ENCODE results near the gene GTPBP3. TPM values are rescaled to one million over a fixed set of nuclear protein-coding genes. Genes with fewer than 3 reads are reported as not detected.

The GTPBP3 gene
- total and polyA plus RNA-seq, 9 of the 15 experiments (the other 6 are each of a cell fraction or from before 2014, with no cell fraction given) = 4.9 to 124 (median 22.6) TPM

DNA sequence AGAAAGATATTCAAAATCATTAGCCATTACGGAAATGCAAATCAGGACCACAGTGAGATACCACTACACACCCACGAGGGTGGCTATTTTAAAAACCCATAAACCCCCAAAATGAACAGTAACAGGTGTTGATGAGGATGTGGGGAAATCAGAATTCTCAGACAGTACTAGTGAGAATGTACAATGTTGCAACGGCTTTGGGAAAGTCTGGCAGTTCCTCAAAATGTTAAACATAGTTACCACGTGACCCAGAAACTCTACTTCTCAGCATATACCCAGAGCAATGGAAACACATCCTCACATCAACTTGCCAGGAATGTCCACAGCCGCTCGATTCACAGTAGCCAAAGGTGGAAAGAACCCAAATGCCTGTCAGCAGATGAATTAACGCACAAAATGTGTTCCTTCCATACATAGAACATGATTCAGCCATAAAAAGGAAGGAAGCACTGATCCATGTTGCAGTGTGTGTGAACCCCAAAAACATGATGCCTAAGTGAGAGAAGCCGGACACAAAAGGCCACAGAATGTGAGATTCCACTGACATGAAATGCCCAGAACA lies 32.8 kb downstream of the GTPBP3 start (continued):
- TF ChIP-seq RREB1 (CRISPR knock-in tag; IDR thresholded peaks at IDR 0.05) (no peak), ZNF79 (CRISPR knock-in tag; IDR thresholded peaks at IDR 0.05; ENCODE audit: low read depth) (no peak)

- no peak within 1 kb of the TSS for H3K27ac ChIP-seq (ENCODE audit: extremely low read depth, low read depth, low read length)
- no peaks in the 10 kb centered on the region for H3K9me1 ChIP-seq (ENCODE audit: control insufficient read depth, insufficient read depth, low read length)
- H4K20me1 ChIP-seq (replicated peaks; ENCODE audit: control insufficient read depth, insufficient read depth, low read length) = no peaks in the 10 kb centered on the region
- ChIA-PET POLR2A (interaction anchor here (0.9 kb wide), 1 partner anchor 15 kb away, joined by 4 read pairs; no protein-coding TSS in a partner anchor), CTCF (ENCODE audit: low intra/inter-chr PET ratio) (no interaction called here)
- H3K36me3 ChIP-seq (ENCODE audit: control insufficient read depth, insufficient read depth, low read length) = no peaks in the 10 kb centered on the region
- no peak within 1 kb of the TSS for H3K4me3 ChIP-seq
- WGBS (ENCODE audit: insufficient coverage, low coverage, missing lambda C conversion rate) = 25% methylated on average over 38 of the region's 39 CpGs
- DNase-seq (ENCODE audit: extremely low read depth in 1 of 4, low spot score in 3 of 4) (peak; percentile 71 to 76 (median 75)), FAIRE-seq (no peak), ATAC-seq (peak; percentile 93)
- in situ Hi-C loops (cut with MboI) (no loop called here), intact Hi-C loops (cut with micrococcal nuclease) (no loop called here)
- H2AFZ ChIP-seq (ENCODE audit: low read depth, low read length) = peak within 1 kb of the TSS; percentile 83
- no peaks in the 10 kb centered on the region for H3K79me2 ChIP-seq (ENCODE audit: control insufficient read depth, insufficient read depth, low read length)
- H3K9me3 ChIP-seq (replicated peaks; ENCODE audit: control insufficient read depth, insufficient read depth, low read depth, low read length) = peaks cover 3% of the 10 kb centered on the region; the same call in 1 of the 2 replicates
- H3K4me1 ChIP-seq (replicated peaks in 1 of 2; ENCODE audit: control insufficient read depth in 2 of 2, insufficient read depth in 2 of 2, low read length in 2 of 2) = peaks cover 10 to 18% of the 10 kb centered on the region in 2 experiments; a peak in 4 of 5 replicates
- no TSS peak for BruUV-seq (replicated peaks)
- no peaks in the 10 kb centered on the region; a peak in 1 of 5 replicates for H3K27me3 ChIP-seq (ENCODE audit: control insufficient read depth in 2 of 2, insufficient read depth in 2 of 2, low read length in 2 of 2)
- peak within 1 kb of the TSS in 1 of 2 experiments; percentile 77; a peak in 2 of 4 replicates for H3K9ac ChIP-seq (ENCODE audit: insufficient read depth in 1 of 2, low read depth in 2 of 2, low read length in 2 of 2)
- H3K4me2 ChIP-seq (ENCODE audit: insufficient read depth, low read length) = peak within 1 kb of the TSS; percentile 60
- TF ChIP-seq TCF3 (CRISPR knock-in tag; IDR thresholded peaks at IDR 0.05) (peak; percentile 80), ZBTB7A (IDR thresholded peaks at IDR 0.05; ENCODE audit: borderline replicate concordance, control insufficient read depth, low read depth, low read length) (peak; percentile 79), MTA2 (IDR thresholded peaks at IDR 0.05; ENCODE audit: low read depth) (0 out of 2 replicates have a peak, but pooled peaks have one; percentile 12)
These were observed 39.7 kb downstream of the GTPBP3 start, which contains the start of gene PLVAP for GRCh38 chr19:17376935-17377600. PLVAP (minus strand) TSS chr19:17377342; CDS start chr19:17377288, 54 bp downstream.
